Epithelial cell of proximal tubule (primary cell): ENCODE data around the gene COL5A3. TPM values are rescaled to one million over a fixed set of nuclear protein-coding genes. Genes with fewer than 3 reads are reported as not detected.

ENCODE experiments used
- DNase-seq: peaks from one replicate; pipeline ENCODE4 v3.0.0-alpha.2; 2011; ENCODE audit warnings: low read depth
- H3K4me3 ChIP-seq: 2 replicates; pipeline ENCODE4 v1.5.1; 2011; ENCODE audit warnings: low read depth, mild to moderate bottlenecking, low read length
- CTCF ChIP-seq: conservative IDR thresholded peaks from 2 replicates; pipeline ENCODE4 v1.5.1; 2012; ENCODE audit warnings: low read depth, mild to moderate bottlenecking, low read length
- total RNA-seq: library from RNA; depleted of rRNA; stranded (reverse); fragments of >200 nt; gene quantifications from 2 replicates; pipeline ENCODE4 v1.2.3, GENCODE V29; 2015

COL5A3 gene
- total RNA-seq, 1 donor from 2014 or later, result 0.06 TPM

GRCh38 chr19:9943744-9944143 is 66.6 kb downstream of the COL5A3 start:
- no peak for TF ChIP-seq CTCF
- no peak for DNase-seq
- no peak overlapping the region for H3K4me3 ChIP-seq

GRCh38 chr19:9941671-9942070 is 68.6 kb downstream of the COL5A3 start:
- no peak for DNase-seq
- no peak overlapping the region for H3K4me3 ChIP-seq
- no peak for TF ChIP-seq CTCF

DNA sequence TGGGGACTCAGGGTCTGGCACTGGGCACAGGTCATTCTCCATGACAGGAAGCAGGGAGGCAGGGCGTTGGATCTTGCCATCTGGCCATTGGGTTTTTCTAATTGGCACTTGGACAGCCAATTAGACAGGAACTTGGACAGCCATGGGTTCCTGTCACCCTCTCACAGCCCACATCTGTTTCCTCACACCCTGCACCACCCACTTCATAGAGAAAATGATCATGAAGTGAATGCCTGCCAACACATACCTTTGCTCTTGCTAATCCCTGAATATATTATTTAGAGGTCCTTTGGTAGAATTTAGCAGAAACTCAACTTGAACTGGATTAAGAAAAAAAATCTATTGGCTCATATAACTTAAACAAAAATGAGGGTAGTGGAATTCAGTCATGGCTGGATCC is 69.1 kb downstream of the COL5A3 start:
- no peak for TF ChIP-seq CTCF
- no peak for DNase-seq
- no peak overlapping the region for H3K4me3 ChIP-seq

DNA sequence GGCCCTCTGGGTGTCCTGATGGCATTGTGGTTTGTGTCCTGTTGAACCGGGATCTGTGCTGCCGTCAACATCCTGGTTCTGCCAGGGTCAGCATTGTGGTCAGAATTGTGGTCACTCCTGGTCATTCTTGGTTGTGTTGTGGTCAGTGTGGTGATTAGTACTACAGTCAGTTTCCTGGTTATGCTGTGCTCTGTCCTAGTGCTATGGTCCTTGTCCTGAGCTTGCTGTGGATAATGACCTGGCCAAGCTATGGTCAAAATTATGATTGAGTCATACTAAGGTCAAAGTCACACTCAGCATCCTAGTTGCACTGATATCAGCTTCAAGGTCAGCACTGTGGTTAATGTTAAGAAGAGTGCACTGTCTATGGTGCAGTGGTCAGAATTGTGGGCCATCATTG is 69.5 kb downstream of the COL5A3 start:
- no peak overlapping the region for H3K4me3 ChIP-seq
- DNase-seq, result no peak
- no peak for TF ChIP-seq CTCF

DNA sequence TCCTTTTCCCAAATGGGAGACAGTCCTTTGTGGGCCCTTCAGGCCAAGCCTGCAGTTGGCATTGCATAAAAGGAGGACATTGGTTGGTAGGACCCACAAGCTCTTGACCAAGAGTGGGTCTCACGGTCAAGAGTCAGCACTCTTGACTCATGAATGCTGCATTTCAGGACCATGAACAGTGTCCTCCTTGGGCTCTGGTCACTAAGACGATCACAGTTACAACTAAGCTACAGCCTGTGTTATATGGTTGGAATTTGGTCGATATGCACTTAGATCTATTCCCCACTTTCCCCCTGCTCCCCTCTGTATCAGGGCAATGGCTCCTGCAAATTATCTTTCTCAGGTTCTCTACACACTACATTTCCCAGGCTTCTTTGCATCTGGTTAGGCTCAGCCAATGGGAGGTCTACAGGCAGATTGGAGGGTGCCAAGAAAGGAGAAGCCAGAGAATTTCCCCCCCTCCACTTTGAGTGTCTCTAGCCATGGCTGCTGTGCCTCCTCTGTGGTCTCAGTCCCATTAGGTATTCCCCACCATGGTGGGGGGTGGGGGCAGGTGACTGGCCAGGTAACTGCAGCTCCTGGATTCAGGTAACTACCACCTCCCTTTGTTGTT is 70.9 kb downstream of the COL5A3 start:
- no peak for TF ChIP-seq CTCF
- no peak overlapping the region for H3K4me3 ChIP-seq
- no peak for DNase-seq

GRCh38 chr19:9937001-9937411 is 73.3 kb downstream of the COL5A3 start:
- no peak overlapping the region for H3K4me3 ChIP-seq
- no peak for DNase-seq
- TF ChIP-seq CTCF, result no peak

- no peak for DNase-seq
- no peak within 1 kb of the TSS for H3K4me3 ChIP-seq
Measured at GRCh38 chr19:9936326-9937000, 73.8 kb downstream of the COL5A3 start, which contains the start of gene OLFM2. Gene OLFM2, minus strand, starts transcription at chr19:9936515. Its CDS starts 149 bp downstream, at chr19:9936366.

More at GRCh38 chr19:9936326-9937000, 73.8 kb downstream of the COL5A3 start, which contains the start of gene OLFM2:
- TF ChIP-seq CTCF, result no peak
